ENCODE measurements around the gene NEDD8.

DNA sequence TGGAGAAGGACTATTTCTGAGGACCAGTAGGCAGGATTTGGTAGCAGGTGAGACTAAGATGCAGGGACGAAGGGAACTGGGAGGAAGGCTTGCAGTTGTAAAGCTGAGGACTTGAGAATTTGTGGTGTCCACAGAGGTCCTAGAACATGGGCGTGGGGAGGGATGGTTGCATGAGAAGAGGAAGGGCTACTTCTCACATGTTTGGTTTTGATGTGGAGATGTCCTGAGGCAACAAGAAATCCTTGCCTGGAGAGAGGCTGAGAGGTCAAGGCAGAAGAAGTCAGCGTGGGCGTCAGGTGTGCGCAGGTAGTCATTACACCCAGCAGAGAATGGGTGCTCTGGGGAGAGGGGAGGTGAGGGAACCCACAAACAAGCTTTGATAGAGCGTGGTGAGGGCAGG lies 44.9 kb upstream of the NEDD8 start:
- TF ChIP-seq POLR2AphosphoS5 (IDR thresholded peaks at IDR 0.05; ENCODE audit: low read depth, low read length) (no peak), YY1 (IDR thresholded peaks at IDR 0.05; ENCODE audit: extremely low read depth, insufficient replicate concordance, low read depth, low read length) (no peak), POLR2A (IDR thresholded peaks at IDR 0.05; ENCODE audit: borderline replicate concordance, extremely low read depth, insufficient read depth, insufficient read length) (no peak), EGR1 (IDR thresholded peaks at IDR 0.05; ENCODE audit: low read depth) (no peak), EZH2phosphoT487 (IDR thresholded peaks at IDR 0.05; ENCODE audit: borderline replicate concordance) (no peak), RAD21 (IDR thresholded peaks at IDR 0.05; ENCODE audit: low read depth) (no peak), SIN3A (IDR thresholded peaks at IDR 0.05; ENCODE audit: low read depth) (no peak)
- TF ChIP-seq, protein P1, sequence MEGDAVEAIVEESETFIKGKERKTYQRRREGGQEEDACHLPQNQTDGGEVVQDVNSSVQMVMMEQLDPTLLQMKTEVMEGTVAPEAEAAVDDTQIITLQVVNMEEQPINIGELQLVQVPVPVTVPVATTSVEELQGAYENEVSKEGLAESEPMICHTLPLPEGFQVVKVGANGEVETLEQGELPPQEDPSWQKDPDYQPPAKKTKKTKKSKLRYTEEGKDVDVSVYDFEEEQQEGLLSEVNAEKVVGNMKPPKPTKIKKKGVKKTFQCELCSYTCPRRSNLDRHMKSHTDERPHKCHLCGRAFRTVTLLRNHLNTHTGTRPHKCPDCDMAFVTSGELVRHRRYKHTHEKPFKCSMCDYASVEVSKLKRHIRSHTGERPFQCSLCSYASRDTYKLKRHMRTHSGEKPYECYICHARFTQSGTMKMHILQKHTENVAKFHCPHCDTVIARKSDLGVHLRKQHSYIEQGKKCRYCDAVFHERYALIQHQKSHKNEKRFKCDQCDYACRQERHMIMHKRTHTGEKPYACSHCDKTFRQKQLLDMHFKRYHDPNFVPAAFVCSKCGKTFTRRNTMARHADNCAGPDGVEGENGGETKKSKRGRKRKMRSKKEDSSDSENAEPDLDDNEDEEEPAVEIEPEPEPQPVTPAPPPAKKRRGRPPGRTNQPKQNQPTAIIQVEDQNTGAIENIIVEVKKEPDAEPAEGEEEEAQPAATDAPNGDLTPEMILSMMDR (IDR thresholded peaks at IDR 0.05 in 2 of 3, conservative IDR thresholded peaks at IDR 0.05 in 1 of 3; ENCODE audit: borderline replicate concordance in 1 of 3, insufficient read depth in 1 of 3, low read depth in 2 of 3, low read length in 2 of 3): no peak
- TF ChIP-seq, protein P2, sequence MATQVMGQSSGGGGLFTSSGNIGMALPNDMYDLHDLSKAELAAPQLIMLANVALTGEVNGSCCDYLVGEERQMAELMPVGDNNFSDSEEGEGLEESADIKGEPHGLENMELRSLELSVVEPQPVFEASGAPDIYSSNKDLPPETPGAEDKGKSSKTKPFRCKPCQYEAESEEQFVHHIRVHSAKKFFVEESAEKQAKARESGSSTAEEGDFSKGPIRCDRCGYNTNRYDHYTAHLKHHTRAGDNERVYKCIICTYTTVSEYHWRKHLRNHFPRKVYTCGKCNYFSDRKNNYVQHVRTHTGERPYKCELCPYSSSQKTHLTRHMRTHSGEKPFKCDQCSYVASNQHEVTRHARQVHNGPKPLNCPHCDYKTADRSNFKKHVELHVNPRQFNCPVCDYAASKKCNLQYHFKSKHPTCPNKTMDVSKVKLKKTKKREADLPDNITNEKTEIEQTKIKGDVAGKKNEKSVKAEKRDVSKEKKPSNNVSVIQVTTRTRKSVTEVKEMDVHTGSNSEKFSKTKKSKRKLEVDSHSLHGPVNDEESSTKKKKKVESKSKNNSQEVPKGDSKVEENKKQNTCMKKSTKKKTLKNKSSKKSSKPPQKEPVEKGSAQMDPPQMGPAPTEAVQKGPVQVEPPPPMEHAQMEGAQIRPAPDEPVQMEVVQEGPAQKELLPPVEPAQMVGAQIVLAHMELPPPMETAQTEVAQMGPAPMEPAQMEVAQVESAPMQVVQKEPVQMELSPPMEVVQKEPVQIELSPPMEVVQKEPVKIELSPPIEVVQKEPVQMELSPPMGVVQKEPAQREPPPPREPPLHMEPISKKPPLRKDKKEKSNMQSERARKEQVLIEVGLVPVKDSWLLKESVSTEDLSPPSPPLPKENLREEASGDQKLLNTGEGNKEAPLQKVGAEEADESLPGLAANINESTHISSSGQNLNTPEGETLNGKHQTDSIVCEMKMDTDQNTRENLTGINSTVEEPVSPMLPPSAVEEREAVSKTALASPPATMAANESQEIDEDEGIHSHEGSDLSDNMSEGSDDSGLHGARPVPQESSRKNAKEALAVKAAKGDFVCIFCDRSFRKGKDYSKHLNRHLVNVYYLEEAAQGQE (IDR thresholded peaks at IDR 0.05; ENCODE audit: low read depth): no peak

Data from HCT116 (cell line).